T-helper 2 cell treated with Interferon-gamma antibody and Interleukin-4, amounts not matched to agents 100 ng/mL and 5 ng/mL, for 36 hours (primary cell): ENCODE measurements around the gene TMC5. TPM values are rescaled to one million over a fixed set of nuclear protein-coding genes. Genes with fewer than 3 reads are reported as not detected.
"Not testable (repeated sequence)": the region's sequence is repeated elsewhere in the genome, so short reads cannot be mapped to it uniquely, and the experiment has no call there.

Source experiments
- intact Hi-C: fragments of 100-400 bp; cut with micrococcal nuclease; formaldehyde crosslinking; loops from one replicate; pipeline ENCODE4 v1.15.1; 2023
- total RNA-seq: library from RNA; stranded (reverse); gene quantifications from 2 replicates; pipeline ENCODE4 v1.2.3, GENCODE V29; 2022

TMC5 gene
- total RNA-seq, 1 donor from 2014 or later = not detected

DNA sequence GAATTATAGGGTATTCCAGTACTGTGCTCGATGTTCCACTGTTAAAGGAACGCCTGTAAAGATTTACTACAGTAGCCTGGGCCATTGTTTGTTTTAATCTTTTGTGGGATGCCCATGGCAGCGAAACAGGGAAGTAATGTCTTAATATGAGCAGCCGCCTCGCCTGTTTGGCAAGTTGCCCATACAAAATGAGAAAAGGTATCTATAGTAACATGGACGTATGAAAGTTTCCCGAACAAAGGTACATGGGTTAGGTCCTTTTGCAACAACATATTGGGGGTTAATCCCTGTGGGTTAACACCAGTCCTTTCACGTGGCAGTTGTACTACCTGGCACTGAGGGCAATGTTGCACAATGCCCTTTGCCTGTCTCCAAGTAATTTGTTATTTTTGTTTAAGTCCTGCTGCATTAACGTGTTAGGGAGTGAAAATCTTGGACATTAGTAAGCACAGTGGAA lies 21.1 kb upstream of the TMC5 start:
- intact Hi-C loops = no loop called here

DNA sequence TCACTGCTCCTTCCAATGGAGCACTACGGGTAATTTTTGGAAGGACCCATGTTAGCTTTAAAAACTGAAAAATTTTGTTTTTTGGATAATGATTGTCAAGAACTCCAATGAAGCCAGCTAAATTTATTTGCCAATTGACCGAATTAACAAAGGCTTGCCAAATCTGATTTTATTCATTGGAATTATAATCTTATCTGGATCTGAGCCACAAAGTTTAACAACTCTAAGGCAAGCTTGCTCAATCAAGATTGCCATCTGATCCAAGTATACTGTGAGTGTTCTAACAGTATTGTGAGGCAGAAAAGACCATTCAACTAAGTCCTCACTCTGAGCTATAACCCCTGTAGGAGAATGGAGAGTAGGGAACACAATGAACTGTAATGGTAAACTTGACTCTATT lies 20.3 kb upstream of the TMC5 start:
- intact Hi-C loops = not testable (repeated sequence)

DNA sequence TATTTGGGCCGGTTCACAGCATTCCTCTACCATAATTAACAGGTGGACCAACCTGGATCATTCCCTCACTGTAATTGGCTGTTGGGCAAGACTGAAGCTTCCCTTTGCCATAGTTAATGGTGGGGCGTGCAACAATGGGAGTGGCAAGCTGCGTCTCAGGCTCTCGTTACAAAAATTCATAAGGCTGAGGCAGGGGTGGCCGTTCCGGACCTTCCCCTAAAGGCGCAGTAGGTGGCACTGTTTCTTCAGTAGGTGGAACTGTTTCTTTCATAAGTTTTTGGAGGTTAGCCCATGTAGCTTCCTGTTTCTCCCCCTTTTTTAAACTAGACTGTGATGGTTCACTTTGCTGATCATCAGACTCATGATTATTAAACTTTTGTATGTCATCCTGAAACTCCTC lies 17.0 kb upstream of the TMC5 start:
- intact Hi-C loops = no loop called here

DNA sequence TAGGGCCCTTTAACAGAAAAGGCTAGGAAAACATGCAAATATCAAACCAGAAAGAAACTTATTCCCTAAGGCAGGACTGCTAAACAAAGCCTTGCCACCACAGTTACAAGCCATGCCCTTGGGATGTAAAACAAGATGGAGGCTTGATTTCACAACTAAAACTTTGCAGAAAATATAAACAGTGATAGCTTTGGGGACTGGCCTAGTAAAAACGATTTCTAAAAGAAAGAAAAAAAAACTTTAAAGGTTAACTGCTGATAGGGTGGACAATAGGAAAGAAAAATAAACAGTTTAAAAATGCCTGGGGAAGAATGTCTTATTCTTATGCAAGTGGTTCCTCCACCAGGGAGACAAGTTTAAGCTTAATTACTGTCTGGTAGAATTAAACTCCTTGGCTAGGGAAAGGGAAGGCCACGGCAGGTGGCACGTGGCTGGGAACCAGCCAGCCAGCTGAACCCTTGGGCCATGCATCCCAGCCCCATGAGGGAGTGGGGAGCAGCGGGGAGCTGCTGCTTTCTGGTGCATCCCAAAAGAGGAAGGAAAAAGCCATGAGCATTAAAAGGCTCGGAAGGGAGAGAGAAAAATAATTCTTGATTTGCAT lies 10.7 kb upstream of the TMC5 start:
- intact Hi-C loops = no loop called here

DNA sequence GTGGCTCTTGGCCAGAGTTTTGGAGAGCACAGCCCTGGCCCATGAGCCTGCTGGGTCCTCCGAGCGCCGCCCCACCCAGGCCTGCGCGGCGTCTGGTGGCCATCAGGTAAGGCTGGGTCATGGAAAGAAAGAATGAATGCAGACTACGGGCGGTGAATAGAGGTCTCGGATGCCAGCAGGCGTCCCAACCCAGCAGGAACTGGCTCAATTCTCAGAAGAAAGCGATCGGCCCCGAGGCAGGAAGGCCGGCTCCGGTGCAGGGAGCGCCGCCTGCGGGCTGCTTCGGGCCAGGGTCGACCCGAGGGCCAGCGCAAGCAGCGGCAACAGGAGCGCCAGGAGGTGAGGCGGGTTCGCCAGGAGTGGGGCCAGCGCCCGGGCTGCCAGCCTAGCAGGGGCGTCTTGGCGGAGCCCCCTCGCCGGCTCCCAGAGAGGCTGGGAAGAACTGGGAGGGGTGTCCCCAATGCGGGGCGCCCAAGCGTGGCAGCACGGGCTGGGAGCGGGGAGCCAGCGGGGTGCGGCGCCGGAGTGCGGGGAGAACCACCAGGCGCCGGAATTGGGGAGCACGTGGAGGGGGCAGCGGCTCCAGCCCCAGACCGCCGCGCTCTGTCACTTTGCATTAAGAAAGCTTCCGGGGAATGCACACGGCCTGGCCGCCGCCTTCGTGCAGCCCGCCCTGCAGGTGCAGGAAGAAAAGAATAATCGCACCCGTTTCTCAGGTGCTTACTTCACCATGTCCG lies 7.1 kb upstream of the TMC5 start:
- intact Hi-C loops = no loop called here

DNA sequence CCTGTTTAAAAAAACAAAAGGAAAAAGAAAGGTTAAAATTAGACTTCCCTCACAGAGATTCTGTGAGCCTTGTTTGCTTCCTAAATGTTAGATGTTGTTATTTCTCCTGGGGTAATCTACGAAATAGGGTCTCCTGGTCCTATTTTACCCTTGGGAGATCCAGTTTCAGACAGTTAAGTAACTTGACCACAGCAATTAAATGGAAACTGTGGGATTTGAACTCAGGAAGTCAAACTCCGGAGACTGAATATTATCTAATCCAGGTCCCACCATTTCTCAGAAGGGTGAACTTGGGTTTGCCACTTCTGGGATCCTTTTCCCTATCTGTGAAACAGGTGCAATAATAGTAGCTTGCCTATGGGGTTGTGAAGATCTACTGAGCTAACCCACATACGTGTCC lies 6.4 kb upstream of the TMC5 start:
- intact Hi-C loops = no loop called here

DNA sequence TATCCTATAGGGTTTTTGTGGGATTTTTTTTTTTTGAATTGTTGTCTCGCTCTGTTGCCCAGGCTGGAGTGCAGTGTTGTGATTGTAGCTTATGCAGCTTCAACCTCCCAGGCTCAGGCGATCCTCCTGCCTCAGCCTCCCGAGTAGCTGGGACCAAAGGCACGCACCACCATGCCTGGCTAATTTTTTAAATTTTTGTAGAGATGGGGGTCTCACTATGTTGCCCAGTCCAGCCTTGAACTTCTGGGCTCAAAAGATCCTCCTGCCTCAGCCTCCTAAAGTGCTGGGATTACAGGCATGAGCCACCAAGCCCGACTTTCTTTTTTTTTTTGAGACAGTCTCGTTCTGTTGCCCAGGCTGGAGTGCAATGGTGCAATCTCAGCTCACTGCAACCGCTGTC lies 5.6 kb upstream of the TMC5 start:
- intact Hi-C loops = not testable (repeated sequence)

DNA sequence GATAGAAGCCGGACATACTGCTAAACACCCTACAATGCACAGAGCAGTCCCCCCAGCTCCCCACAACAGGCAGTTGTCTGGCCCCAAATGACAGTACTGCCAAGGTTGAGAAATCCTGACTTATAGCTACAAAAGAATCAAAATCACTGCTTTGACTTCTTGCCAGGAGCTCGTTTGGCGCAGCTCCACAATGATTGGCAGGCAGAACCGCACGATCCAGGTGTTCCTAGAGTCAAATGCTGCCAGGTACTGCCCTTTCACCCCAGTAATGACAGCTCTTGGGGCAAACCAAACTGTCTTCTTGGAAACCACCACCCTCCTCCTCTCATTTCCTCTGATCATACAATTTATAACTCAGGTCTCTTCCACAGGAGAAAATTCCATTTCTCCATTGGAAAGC lies 2.2 kb upstream of the TMC5 start:
- intact Hi-C loops = no loop called here

DNA sequence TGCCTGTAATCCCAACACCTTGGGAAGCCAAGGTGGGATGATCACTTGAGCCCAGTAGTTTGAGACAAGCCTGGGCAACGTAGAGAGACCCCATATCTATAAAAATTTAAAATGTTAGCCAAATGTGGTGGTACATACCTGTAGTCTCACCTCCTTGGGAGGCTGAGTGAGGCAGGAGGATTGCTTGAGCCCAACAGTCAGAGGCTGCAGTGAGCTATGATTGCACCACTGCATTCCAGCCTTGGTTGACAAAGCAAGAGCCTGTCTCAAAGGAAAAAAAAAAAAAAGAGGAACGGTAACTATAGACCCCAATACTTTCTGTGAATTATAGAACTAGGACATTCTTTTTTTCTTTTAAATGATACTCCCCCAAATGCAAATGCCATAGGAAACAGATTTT lies 1.8 kb upstream of the TMC5 start:
- intact Hi-C loops = no loop called here

DNA sequence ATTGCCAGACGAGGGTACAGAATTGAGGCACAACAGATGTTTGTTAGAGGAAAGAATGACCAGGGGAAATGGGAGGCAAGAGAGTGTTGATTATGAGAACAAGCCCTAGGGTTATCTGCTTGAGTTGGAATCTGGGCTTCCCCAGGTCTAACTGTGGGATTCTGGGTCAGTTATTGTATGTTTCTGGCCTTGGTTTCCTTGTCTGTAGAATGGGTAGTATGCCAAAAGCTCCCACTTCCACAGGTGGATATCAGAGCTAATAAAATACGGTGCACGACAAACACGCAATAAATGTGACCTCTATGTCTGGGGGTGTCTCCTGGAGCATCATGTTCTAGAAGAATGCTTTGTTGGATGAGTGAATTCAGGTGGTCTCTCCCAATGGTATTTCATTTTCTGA lies 517 bp downstream of the TMC5 start:
- intact Hi-C loops = no loop called here

DNA sequence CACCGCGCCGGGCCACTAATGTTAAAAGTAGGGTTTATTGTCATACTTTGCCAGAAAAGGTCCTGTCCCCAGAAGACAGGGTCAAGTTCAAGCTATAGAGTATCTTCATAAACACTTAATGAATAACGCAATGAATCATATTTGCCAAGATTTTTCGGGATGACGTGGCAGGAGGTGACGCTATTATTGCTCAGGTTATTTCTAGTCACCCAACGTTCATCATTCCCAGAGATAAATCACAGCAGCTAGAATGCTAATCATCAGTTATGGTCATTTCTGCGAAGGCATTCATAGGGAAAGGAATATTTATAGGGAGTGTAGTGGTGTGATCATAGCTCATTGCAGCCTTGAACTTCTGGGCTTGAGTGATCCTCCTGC lies 2.0 kb downstream of the TMC5 start:
- intact Hi-C loops = no loop called here

DNA sequence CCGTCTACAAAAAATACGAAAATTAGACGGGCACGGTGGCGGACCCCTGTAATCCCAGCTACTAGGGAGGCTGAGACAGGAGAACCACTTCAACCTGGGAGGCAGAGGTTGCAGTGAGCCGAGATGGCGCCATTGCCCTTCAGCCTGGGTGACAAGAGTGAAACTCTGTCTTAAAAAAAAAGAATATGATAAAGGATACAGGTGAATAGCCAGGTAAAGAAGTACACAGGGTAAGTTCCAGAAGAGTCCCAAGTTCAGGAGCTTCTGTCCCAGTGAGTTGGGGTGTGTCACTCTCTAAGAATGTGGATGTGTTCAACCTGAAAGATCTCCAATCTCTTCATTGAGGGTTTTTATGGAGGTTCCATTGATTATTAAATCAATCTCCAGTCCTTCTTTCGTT lies 6.8 kb downstream of the TMC5 start:
- intact Hi-C loops = no loop called here

DNA sequence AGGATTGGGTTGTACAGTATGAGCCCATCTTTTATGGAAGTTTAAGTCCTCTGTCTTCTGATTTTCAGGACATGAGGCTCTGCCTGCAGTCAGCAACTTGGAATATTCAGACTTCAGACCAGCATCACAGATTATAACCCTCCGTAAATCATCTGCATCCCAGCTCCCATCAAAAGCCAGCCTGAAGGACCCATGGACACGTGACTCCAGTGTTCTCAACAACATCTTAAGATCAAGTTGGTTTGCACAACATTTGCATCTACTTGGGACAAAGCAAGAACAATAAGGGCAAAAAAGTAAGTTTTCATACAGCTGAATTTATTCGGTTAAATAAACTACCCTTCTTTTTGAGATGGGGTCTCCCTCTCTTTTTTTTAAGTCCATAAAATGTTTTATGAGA lies 12.7 kb downstream of the TMC5 start:
- intact Hi-C loops = no loop called here

DNA sequence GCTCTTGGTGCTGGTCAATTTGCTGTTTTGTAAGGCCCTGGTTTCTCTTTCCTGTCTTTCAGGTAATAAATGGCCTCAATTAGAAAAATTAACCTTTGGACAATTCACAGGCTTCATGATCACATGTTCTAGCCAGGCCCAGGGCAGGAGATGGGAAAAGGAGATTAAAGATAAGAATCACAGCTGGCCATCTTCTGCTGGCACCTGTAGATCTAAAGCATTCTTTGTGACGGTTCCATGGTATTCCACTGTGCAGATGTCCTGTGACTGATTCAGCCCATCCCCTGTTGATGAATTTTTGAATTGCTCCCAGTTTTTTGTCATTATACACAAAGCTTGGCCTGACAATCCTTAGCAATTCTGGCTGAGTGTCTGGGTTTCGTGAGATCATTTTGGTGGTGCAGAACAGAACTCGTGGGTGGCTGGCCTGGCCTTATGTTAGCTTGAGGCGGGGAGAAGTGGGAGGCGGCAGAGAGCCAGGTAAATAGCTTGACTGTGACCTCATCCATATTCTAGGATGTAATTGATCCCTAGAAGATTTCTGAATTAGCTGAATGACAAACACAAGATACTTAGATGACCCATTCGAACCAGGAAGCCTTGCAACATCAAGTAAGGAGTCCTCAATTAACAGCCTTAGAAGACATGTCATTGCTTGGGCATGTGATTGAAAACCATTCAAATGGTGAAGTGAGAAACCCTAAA lies 14.1 kb downstream of the TMC5 start:
- intact Hi-C loops = no loop called here

DNA sequence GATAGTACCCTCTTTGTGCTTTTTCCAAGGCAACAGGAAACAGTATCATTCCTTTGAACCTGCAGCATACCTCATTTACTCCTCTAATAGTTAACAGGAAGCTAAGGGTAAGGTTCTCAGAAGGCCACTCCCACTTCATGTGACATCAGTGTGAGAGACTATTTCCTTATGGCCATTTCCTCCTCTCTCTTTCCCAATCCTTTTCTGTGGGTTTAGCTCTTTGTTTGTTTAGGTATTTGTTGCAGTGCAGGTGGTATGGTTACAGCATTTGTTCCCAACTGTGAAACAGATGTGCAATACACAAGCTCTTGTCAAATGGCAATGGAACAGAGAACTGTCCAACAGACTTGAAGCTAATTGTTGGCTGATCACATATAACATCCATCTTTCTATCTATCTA lies 14.7 kb downstream of the TMC5 start:
- intact Hi-C loops = no loop called here

DNA sequence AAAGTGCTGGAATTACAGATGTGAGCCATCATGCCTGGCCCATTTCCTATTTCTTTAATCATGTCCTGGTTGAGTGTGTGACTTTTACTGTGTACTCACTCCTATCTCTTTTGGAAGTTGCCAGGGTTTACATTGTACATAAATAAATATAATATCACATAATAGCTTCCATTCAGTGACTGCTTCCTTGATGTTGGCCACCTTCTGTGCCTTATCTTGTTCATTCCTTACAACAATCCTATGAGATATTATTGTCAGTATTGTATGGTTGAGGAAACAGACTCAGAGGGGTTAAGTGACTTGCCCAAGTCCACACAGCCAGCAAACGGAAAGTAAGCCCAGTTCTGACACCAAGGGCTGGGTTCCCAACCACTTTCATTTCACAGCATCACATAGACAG lies 16.9 kb downstream of the TMC5 start:
- intact Hi-C loops = no loop called here

DNA sequence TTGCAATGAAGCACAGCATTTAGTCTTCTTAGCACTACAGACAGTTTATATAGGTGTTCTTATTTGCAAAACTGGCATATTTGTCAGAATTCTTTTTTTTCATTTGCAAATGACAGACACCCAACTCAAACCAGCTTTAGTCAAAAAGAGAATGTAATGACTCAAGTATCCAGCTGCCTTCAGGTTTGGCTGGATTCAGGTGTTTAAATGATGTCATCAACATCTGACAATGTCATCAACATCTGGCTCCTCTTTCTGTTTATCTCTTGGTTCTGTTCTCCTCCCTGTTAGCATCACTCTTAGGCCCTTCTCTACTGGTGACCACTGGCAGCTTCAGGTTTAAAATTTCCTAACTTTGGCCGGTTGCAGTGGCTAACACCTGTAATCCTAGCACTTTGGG lies 18.9 kb downstream of the TMC5 start:
- intact Hi-C loops = no loop called here

DNA sequence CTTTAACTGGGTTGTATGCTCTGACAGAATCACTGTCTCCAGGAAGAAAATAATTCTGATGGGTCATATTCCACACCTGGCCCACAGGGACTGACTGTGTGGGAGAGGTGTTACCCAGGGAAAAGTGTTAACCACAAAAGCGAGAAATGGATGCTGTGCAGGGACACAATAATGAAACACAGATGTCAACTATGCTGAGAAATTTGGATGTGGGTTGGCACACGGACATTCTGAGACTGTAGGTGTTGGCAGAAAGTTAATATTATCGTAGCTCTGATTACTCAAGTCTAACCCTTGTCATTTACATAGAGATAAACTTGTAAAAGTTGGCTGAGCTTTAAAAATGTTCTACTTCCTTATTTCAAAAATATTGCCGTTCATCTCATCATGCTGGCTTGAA lies 19.6 kb downstream of the TMC5 start:
- intact Hi-C loops = no loop called here

DNA sequence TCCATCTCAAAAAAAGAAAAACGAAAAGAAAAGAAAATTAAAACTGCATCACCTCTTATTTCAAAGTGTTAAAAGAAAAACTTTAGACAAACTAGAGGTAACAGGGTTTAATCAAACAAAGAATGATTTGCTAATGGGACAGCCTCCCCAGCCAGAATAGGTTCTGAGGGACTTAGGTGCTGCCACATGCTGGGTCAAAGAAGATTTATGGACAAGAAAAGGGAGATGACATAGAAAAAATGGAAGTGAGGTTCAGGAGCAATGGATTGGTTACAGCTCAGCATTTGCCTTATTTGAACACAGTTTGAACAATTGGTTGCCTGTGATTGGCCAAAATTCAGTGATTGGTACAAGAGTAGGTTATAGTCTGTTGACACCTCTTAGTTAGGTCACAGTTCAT lies 21.1 kb downstream of the TMC5 start:
- intact Hi-C loops = no loop called here

DNA sequence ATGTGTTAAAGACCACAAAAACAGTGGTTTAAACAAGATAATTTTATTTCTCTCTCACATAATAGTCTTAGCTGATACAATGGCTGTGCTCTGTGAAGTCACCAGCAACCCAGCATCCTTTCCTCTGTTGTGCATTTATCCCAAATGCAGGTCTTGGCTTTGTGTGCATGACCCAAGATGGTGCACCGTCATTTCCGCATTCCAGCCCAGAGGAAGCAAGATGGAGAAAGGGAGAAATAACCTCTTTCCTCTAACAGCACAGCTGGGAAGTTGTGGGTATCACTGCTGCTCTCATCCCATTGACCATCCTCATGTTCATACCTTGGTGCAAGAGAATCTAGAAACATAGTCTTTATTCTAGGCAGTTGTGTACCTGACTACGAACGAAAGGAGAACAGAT lies 21.8 kb downstream of the TMC5 start:
- intact Hi-C loops = no loop called here

DNA sequence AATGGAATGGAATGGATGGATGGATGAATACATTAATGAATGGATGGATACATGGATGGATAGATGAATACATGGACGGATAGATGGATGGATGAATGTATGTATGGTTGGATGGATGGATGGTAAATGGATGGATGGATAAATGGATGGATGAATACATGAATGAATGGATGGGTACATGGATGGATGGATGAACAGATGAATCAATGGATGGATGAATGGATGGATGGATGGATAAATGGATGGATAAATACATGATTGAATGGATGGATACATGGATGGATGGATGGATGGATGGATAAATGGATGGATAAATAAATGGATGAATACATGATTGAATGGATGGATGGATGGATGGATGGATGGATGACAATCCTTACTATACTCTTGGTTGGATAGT lies 26.0 kb downstream of the TMC5 start:
- intact Hi-C loops = no loop called here

DNA sequence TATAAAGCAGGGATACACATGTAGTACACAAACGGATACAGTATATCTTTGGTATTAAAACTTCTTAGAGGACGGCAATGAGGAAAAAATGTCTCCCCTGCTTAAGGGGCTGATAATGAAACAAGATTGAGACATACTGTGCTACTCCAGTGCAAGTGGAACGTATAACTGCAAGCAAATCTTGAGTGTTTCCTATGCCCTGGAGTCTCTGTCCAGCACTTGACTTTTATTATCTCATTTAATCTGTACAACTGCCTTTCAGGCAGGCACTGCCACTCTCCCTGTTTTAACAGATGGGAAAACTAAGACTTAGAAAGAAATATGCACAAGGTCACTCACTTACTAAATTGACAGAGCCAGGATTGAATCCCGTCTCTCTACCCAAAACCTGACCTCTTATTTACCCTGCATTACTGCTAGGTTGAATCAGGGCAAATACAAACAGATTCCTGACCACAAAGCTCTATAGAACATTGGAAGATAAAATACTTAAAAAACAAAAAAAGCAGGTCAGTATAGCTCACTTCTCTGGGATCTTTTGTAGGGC lies 28.7 kb downstream of the TMC5 start:
- intact Hi-C loops = no loop called here

DNA sequence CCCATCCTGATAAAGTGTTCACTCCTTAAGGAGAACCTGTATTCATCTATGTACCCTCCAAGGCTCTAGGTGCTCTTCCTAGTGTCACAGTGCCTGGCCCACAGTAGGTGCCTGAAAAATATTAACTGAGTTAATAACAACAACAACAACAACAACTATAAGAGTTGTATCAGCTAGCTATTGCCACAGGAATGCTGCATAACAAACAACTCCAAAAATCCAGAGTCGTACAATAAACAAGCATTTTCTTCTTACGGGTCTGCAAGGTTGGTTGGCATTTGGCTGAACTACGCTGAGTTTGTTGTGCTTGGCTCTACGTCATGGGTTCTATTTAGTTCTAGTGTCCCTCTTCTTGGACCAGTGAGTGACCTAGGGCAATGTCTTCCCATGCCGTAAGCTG lies 29.2 kb downstream of the TMC5 start:
- intact Hi-C loops = no loop called here
